H1 (cell line): ENCODE results near the gene ZNF860. TPM values are rescaled to one million over a fixed set of nuclear protein-coding genes. Genes with fewer than 3 reads are reported as not detected.

Experiments
- CTCF ChIA-PET: fragments of 300-600 bp; sonication (Branson Sonifier 250); formaldehyde crosslinking; loops from one replicate; lab custom pipeline; 2021; ENCODE audit not compliant: partially characterized antibody; lab: Charles Lee
- POLR2A ChIA-PET: fragments of 300-600 bp; sonication (Branson Sonifier 250); formaldehyde crosslinking; loops from one replicate; lab custom pipeline; 2021; ENCODE audit warnings: inconsistent platforms; ENCODE audit not compliant: partially characterized antibody; lab: Charles Lee
- DNase-seq, 2 experiments: peaks; one replicate each; pipeline versions ENCODE4 v3.0.0 to v3.0.0-alpha.2; 2010 to 2022; ENCODE audit warnings: low spot score in 2 of 2, low read depth in 1 of 2, mixed read lengths in 1 of 2
- FAIRE-seq: peaks from 2 replicates; lab custom pipeline; 2011; peaks lifted over from hg19 to GRCh38; lab: Jason Lieb, UNC
- H2AFZ ChIP-seq: 2 replicates; pipeline ENCODE4 v1.8.1; 2012; ENCODE audit warnings: low read length, inconsistent platforms
- H2AK5ac ChIP-seq: 2 replicates; pipeline ENCODE4 v1.6.1; 2013; ENCODE audit warnings: low read depth, low read length
- H2BK120ac ChIP-seq: replicated peaks from 2 replicates; pipeline ENCODE3; 2013; ENCODE audit warnings: low read depth, low read length, inconsistent platforms
- H2BK12ac ChIP-seq: 2 replicates; pipeline ENCODE4 v1.6.1; 2013; ENCODE audit warnings: low read depth, low read length
- H2BK15ac ChIP-seq: 2 replicates; pipeline ENCODE4 v1.6.1; 2013; ENCODE audit warnings: low read length
- H2BK20ac ChIP-seq: 2 replicates; pipeline ENCODE4 v1.6.1; 2013; ENCODE audit warnings: low read length
- H2BK5ac ChIP-seq: 2 replicates; pipeline ENCODE4 v1.6.1; 2013; ENCODE audit warnings: low read depth, low read length
- H3K14ac ChIP-seq: 2 replicates; pipeline ENCODE4 v1.6.1; 2013; ENCODE audit warnings: inconsistent platforms; ENCODE audit not compliant: insufficient read length
- H3K18ac ChIP-seq: 2 replicates; pipeline ENCODE4 v1.6.1; 2013; ENCODE audit warnings: low read length; ENCODE audit errors: extremely low read depth
- H3K23ac ChIP-seq: 2 replicates; pipeline ENCODE4 v1.6.1; 2013; ENCODE audit warnings: inconsistent platforms; ENCODE audit not compliant: insufficient read length
- H3K23me2 ChIP-seq: 2 replicates; pipeline ENCODE4 v1.6.1; 2013; ENCODE audit warnings: low read depth, low read length
- H3K27ac ChIP-seq: 2 replicates; pipeline ENCODE4 v1.6.1; 2011; ENCODE audit warnings: low read depth, low read length, inconsistent platforms
- H3K27me3 ChIP-seq, 4 experiments: replicated peaks in 1 of 4; 1 replicate in 1 of 4; 2 replicates in 3 of 4; pipeline versions ENCODE4 v1.6.1 to v1.8.1; 2011 to 2013; ENCODE audit warnings: low read length in 3 of 4, mild to moderate bottlenecking in 3 of 4, inconsistent platforms in 2 of 4, mixed read lengths in 2 of 4, moderate library complexity in 1 of 4; ENCODE audit not compliant: control insufficient read depth in 3 of 4, insufficient read depth in 3 of 4; ENCODE audit errors: extremely low read depth in 1 of 4
- H3K36me3 ChIP-seq, 4 experiments: 2 replicates each; pipeline versions ENCODE4 v1.6.1 to v1.8.1; 2011 to 2013; ENCODE audit warnings: mild to moderate bottlenecking in 4 of 4, low read length in 3 of 4, moderate library complexity in 2 of 4, control low read depth in 1 of 4, inconsistent platforms in 1 of 4; ENCODE audit not compliant: insufficient read depth in 4 of 4, control insufficient read depth in 2 of 4
- H3K4ac ChIP-seq: replicated peaks from 2 replicates; pipeline ENCODE3; 2013; ENCODE audit warnings: low read length, low read depth, mixed read lengths, inconsistent platforms; ENCODE audit not compliant: insufficient read length
- H3K4me1 ChIP-seq, 4 experiments: replicated peaks in 1 of 4; 1 replicate in 1 of 4; 2 replicates in 3 of 4; pipeline versions ENCODE4 v1.6.1 to v1.8.1; 2011 to 2013; ENCODE audit warnings: low read length in 3 of 4, inconsistent platforms in 2 of 4, mixed read lengths in 1 of 4; ENCODE audit not compliant: insufficient read depth in 4 of 4, control insufficient read depth in 3 of 4
- H3K4me2 ChIP-seq, 2 experiments: 2 replicates each; pipeline versions ENCODE4 v1.6.1 to v1.8.1; 2011 to 2013; ENCODE audit warnings: low read depth in 2 of 2, low read length in 2 of 2, control low read depth in 1 of 2, inconsistent platforms in 1 of 2, mild to moderate bottlenecking in 1 of 2; ENCODE audit not compliant: insufficient read depth in 1 of 2
- H3K4me3 ChIP-seq, 4 experiments: fragments of 200-600, 300-600 bp in 1 of 4; sonication (generic), shearing (Covaris generic), sonication (Bioruptor Twin) in 1 of 4; 2 replicates each; pipeline versions ENCODE4 v1.5.1 to v1.8.1; 2011 to 2016; ENCODE audit warnings: low read length in 4 of 4, low read depth in 3 of 4, control low read depth in 2 of 4, inconsistent platforms in 2 of 4, mild to moderate bottlenecking in 2 of 4, mixed read lengths in 1 of 4, moderate library complexity in 1 of 4; ENCODE audit not compliant: insufficient read depth in 2 of 4; ENCODE audit errors: extremely low read depth in 1 of 4
- H3K56ac ChIP-seq: replicated peaks from 2 replicates; pipeline ENCODE3; 2013; ENCODE audit warnings: low read depth, mild to moderate bottlenecking, mixed read lengths, low read length, inconsistent platforms; ENCODE audit not compliant: insufficient read length
- H3K79me1 ChIP-seq: 2 replicates; pipeline ENCODE4 v1.6.1; 2013; ENCODE audit warnings: low read depth, low read length, control low read depth
- H3K79me2 ChIP-seq, 2 experiments: 2 replicates each; pipeline versions ENCODE4 v1.6.1 to v1.8.1; 2012 to 2013; ENCODE audit warnings: low read length in 2 of 2, mild to moderate bottlenecking in 2 of 2, inconsistent platforms in 1 of 2; ENCODE audit not compliant: insufficient read depth in 2 of 2, control insufficient read depth in 1 of 2
- H3K9ac ChIP-seq, 4 experiments: replicated peaks in 1 of 4; 1 replicate in 1 of 4; 2 replicates in 3 of 4; pipeline versions ENCODE4 v1.6.1 to v1.8.1; 2011 to 2013; ENCODE audit warnings: low read depth in 3 of 4, low read length in 3 of 4, control low read depth in 2 of 4, mild to moderate bottlenecking in 2 of 4, moderate library complexity in 2 of 4, inconsistent platforms in 1 of 4; ENCODE audit errors: extremely low read depth in 1 of 4
- H3K9me3 ChIP-seq, 2 experiments: 2 replicates each; pipeline versions ENCODE4 v1.6.1 to v1.8.1; 2012 to 2013; ENCODE audit warnings: mild to moderate bottlenecking in 2 of 2, moderate library complexity in 2 of 2, control low read depth in 1 of 2, inconsistent platforms in 1 of 2, low read depth in 1 of 2, low read length in 1 of 2, mixed read lengths in 1 of 2; ENCODE audit not compliant: insufficient read depth in 2 of 2
- H4K20me1 ChIP-seq, 2 experiments: replicated peaks in 1 of 2; 2 replicates each; pipeline versions ENCODE3 to v1.8.1; 2011 to 2013; ENCODE audit warnings: inconsistent platforms in 2 of 2, low read length in 2 of 2, mild to moderate bottlenecking in 1 of 2; ENCODE audit not compliant: insufficient read depth in 2 of 2, control insufficient read depth in 1 of 2
- H4K5ac ChIP-seq: 2 replicates; pipeline ENCODE4 v1.6.1; 2013; ENCODE audit warnings: low read length, low read depth, mixed read lengths, inconsistent platforms; ENCODE audit not compliant: insufficient read length
- H4K8ac ChIP-seq: 2 replicates; pipeline ENCODE4 v1.8.0; 2013; ENCODE audit warnings: mild to moderate bottlenecking, moderate library complexity, low read length, inconsistent platforms; ENCODE audit not compliant: insufficient read depth; ENCODE audit errors: extremely low read depth
- H4K91ac ChIP-seq: replicated peaks from 2 replicates; pipeline ENCODE3; 2013; ENCODE audit warnings: low read length, mixed read lengths, inconsistent platforms; ENCODE audit not compliant: insufficient read length
- ASH2L ChIP-seq: fragments of 200-600, 300-600 bp; sonication (generic); IDR thresholded peaks from one replicate; pipeline ENCODE4 v1.7.1; 2017; ENCODE audit warnings: low read length
- BRCA1 ChIP-seq: IDR thresholded peaks from 2 replicates; pipeline ENCODE4 v1.6.1; 2012; ENCODE audit warnings: low read depth, low read length, improper control_type of control experiment
- CHD1 ChIP-seq: IDR thresholded peaks from 2 replicates; pipeline ENCODE4 v1.6.1; 2012; ENCODE audit warnings: low read depth, low read length, improper control_type of control experiment
- CREB1 ChIP-seq: IDR thresholded peaks from 2 replicates; pipeline ENCODE4 v1.6.1; 2012; ENCODE audit warnings: inconsistent platforms
- GABPA ChIP-seq: IDR thresholded peaks from 2 replicates; pipeline ENCODE4 v1.6.1; 2011; ENCODE audit warnings: mild to moderate bottlenecking, low read length, moderate library complexity, borderline replicate concordance; ENCODE audit not compliant: insufficient read depth
- JUN ChIP-seq: IDR thresholded peaks from 2 replicates; pipeline ENCODE4 v1.6.1; 2011; ENCODE audit warnings: low read depth, mild to moderate bottlenecking, improper control_type of control experiment, low read length
- JUND ChIP-seq: IDR thresholded peaks from 2 replicates; pipeline ENCODE4 v1.6.1; 2011; ENCODE audit warnings: mild to moderate bottlenecking, improper control_type of control experiment, low read length
- NRF1 ChIP-seq: IDR thresholded peaks from 2 replicates; pipeline ENCODE4 v1.6.1; 2011; ENCODE audit warnings: mild to moderate bottlenecking, low read depth, low read length, improper control_type of control experiment
- RAD21 ChIP-seq, 2 experiments: IDR thresholded peaks in 1 of 2; conservative IDR thresholded peaks in 1 of 2; 2 replicates each; pipeline ENCODE4 v1.6.1; 2011; ENCODE audit warnings: low read depth in 2 of 2, low read length in 2 of 2, improper control_type of control experiment in 1 of 2, inconsistent platforms in 1 of 2, mild to moderate bottlenecking in 1 of 2, moderate library complexity in 1 of 2
- SIN3A ChIP-seq, 2 experiments: IDR thresholded peaks in 1 of 2; conservative IDR thresholded peaks in 1 of 2; 2 replicates each; pipeline ENCODE4 v1.6.1; 2011 to 2012; ENCODE audit warnings: low read length in 2 of 2, improper control_type of control experiment in 1 of 2, low read depth in 1 of 2, mild to moderate bottlenecking in 1 of 2
- TBP ChIP-seq: IDR thresholded peaks from 2 replicates; pipeline ENCODE4 v1.6.1; 2011; ENCODE audit warnings: low read depth, low read length, improper control_type of control experiment
- TCF12 ChIP-seq: IDR thresholded peaks from 2 replicates; pipeline ENCODE4 v1.6.1; 2011; ENCODE audit warnings: low read depth, mild to moderate bottlenecking, low read length
- YY1 ChIP-seq: IDR thresholded peaks from 2 replicates; pipeline ENCODE4 v1.6.1; 2011; ENCODE audit warnings: low read depth, mild to moderate bottlenecking, low read length
- WGBS, 2 experiments: shearing (Covaris generic) in 1 of 2; methylation state at CpG; one replicate each; pipeline versions ENCODE4 v1.1.6 to v1.1.7; 2013 to 2015; ENCODE audit warnings: low lambda C conversion rate in 2 of 2, mixed read lengths in 2 of 2, inconsistent platforms in 1 of 2, low coverage in 1 of 2, missing lambda C conversion rate in 1 of 2; ENCODE audit not compliant: insufficient replicate concordance in 2 of 2, insufficient coverage in 1 of 2, insufficient read length in 1 of 2; ENCODE audit errors: extremely low coverage in 1 of 2, missing lambda C conversion rate in 1 of 2; 5-methylcytosine and 5-hydroxymethylcytosine counted together
- polyA plus RNA-seq, 7 experiments: library from polyadenylated mRNA; depleted of rRNA in 3 of 7; stranded (reverse) in 5 of 7; unstranded in 2 of 7; fragments of >200 nt in 5 of 7; fragments of 200-250 nt in 2 of 7; gene quantifications; 1 replicate in 5 of 7; 2 replicates in 1 of 7; 4 replicates in 1 of 7; pipeline versions ENCODE4 v1.2.1 to v1.2.3, GENCODE V29; 2011 to 2013; ENCODE audit warnings: missing spikeins in 2 of 7, mixed read lengths in 2 of 7
- total RNA-seq: library from RNA; stranded (reverse); fragmentation: NEBNext Ultra II Directional; extraction: Animal tissue kit (Norgen Biotek cat#: 25700); gene quantifications from 2 replicates; pipeline ENCODE4 v1.2.1, GENCODE V29; 2021
- TF ChIP-seq, protein P1 (sequence below): IDR thresholded peaks from 2 replicates; pipeline ENCODE4 v1.6.1; 2011; ENCODE audit warnings: low read depth, mild to moderate bottlenecking, low read length; ENCODE audit not compliant: insufficient read depth

ZNF860 gene
- total and polyA plus RNA-seq, 2 of the 8 experiments (the other 6 are each of a cell fraction or from before 2014, with no cell fraction given): 3.2 to 8.6 TPM

DNA sequence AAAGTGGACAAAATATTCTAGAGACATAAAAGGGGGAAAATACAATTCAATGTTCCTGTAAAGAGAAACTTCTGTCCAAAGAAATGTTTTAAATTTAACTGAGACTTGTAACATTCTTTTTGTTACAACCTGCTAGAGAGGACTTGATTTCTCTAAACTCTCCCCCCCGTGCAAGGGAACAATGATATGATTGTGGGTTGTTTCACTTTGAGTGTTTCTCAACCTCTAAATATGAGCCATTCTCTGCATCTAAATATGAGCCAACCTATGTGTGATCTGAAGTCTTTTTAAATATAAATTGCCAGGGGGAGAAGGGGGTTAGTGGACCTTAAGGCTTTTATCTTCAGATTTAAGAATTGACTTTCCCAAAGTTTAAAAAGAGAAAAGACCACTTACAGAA, 14.6 kb downstream of the ZNF860 start:
- Histone ChIP-seq H3K4ac (no peak overlapping the region), H2AFZ (no peak overlapping the region), H3K4me1 (no peaks in the 10 kb centered on the region), H3K36me3 (no peaks in the 10 kb centered on the region), H3K14ac (no peak overlapping the region), H4K91ac (no peak overlapping the region), H2BK15ac (no peak overlapping the region), H4K5ac (no peak overlapping the region), H3K23me2 (no peaks in the 10 kb centered on the region), H3K79me2 (no peaks in the 10 kb centered on the region), H3K27me3 (no peaks in the 10 kb centered on the region), H3K18ac (no peak overlapping the region), H3K23ac (no peak overlapping the region), H2BK120ac (no peak overlapping the region), H3K9me3 (peaks cover 3 to 6% of the 10 kb centered on the region in 2 experiments; a peak in 3 of 4 replicates), H4K8ac (no peak overlapping the region), H3K9ac (no peak overlapping the region), H2BK12ac (no peak overlapping the region), H3K79me1 (no peaks in the 10 kb centered on the region), H3K56ac (no peak overlapping the region), H4K20me1 (no peaks in the 10 kb centered on the region), H3K4me2 (no peak overlapping the region), H3K4me3 (no peak overlapping the region), H3K27ac (no peak overlapping the region), H2BK20ac (no peak overlapping the region), H2BK5ac (no peak overlapping the region), H2AK5ac (no peak overlapping the region)
- no peak for FAIRE-seq
- CTCF ChIA-PET: interaction anchor here (0.7 kb wide), 1 partner anchor 98 kb away, joined by 3 read pairs; no protein-coding TSS in a partner anchor
- no peak for DNase-seq
- 93% methylated on average over 1 of the region's 1 CpG; no CpG with 5 or more reads in 1 of the 2 experiments for WGBS, 2 experiments
- POLR2A ChIA-PET: no interaction called here
- no peak for TF ChIP-seq JUN
- no peak for TF ChIP-seq SIN3A (conservative IDR thresholded peaks at IDR 0.05 in 1 of 2, IDR thresholded peaks at IDR 0.05 in 1 of 2; ENCODE audit: low read depth in 1 of 2, low read length in 2 of 2)
- no peak for TF ChIP-seq GABPA
- no peak for TF ChIP-seq TBP
- TF ChIP-seq RAD21 (IDR thresholded peaks at IDR 0.05 in 1 of 2, conservative IDR thresholded peaks at IDR 0.05 in 1 of 2; ENCODE audit: low read depth in 2 of 2, low read length in 2 of 2): no peak
- no peak for TF ChIP-seq CREB1
- no peak for TF ChIP-seq YY1
- TF ChIP-seq, protein P1, sequence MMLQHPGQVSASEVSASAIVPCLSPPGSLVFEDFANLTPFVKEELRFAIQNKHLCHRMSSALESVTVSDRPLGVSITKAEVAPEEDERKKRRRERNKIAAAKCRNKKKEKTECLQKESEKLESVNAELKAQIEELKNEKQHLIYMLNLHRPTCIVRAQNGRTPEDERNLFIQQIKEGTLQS: no peak
- TF ChIP-seq BRCA1: no peak
- TF ChIP-seq JUND: no peak
- TF ChIP-seq CHD1: no peak
- TF ChIP-seq ASH2L: no peak
- TF ChIP-seq TCF12: no peak
- TF ChIP-seq NRF1: no peak
